ENCODE measurements around the gene A4GNT. TPM values are rescaled to one million over a fixed set of nuclear protein-coding genes. Genes with fewer than 3 reads are reported as not detected.

Gene A4GNT
- total and polyA plus RNA-seq, 2 of the 8 experiments (the other 6 are each of a cell fraction or from before 2014, with no cell fraction given) = not detected

DNA sequence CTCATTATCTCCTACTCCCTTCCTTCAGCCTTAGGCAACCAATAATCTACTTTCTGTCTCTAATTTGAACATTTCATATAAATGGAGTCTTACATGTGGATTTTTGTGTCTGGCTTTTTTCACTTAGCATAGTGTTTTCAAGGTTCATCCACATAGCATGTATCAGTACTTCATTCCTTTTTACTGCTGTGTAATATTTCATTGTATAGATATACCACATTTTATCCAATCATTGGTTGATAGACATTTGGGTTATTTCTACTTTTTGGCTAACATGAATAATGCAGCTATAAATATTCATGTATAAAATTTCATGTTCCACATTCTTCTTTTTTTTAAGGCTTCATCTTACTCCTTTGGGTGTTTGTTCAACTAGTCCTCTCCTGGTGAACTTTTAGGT is 22.3 kb upstream of the A4GNT start (continued):
- TF ChIP-seq, protein P1, sequence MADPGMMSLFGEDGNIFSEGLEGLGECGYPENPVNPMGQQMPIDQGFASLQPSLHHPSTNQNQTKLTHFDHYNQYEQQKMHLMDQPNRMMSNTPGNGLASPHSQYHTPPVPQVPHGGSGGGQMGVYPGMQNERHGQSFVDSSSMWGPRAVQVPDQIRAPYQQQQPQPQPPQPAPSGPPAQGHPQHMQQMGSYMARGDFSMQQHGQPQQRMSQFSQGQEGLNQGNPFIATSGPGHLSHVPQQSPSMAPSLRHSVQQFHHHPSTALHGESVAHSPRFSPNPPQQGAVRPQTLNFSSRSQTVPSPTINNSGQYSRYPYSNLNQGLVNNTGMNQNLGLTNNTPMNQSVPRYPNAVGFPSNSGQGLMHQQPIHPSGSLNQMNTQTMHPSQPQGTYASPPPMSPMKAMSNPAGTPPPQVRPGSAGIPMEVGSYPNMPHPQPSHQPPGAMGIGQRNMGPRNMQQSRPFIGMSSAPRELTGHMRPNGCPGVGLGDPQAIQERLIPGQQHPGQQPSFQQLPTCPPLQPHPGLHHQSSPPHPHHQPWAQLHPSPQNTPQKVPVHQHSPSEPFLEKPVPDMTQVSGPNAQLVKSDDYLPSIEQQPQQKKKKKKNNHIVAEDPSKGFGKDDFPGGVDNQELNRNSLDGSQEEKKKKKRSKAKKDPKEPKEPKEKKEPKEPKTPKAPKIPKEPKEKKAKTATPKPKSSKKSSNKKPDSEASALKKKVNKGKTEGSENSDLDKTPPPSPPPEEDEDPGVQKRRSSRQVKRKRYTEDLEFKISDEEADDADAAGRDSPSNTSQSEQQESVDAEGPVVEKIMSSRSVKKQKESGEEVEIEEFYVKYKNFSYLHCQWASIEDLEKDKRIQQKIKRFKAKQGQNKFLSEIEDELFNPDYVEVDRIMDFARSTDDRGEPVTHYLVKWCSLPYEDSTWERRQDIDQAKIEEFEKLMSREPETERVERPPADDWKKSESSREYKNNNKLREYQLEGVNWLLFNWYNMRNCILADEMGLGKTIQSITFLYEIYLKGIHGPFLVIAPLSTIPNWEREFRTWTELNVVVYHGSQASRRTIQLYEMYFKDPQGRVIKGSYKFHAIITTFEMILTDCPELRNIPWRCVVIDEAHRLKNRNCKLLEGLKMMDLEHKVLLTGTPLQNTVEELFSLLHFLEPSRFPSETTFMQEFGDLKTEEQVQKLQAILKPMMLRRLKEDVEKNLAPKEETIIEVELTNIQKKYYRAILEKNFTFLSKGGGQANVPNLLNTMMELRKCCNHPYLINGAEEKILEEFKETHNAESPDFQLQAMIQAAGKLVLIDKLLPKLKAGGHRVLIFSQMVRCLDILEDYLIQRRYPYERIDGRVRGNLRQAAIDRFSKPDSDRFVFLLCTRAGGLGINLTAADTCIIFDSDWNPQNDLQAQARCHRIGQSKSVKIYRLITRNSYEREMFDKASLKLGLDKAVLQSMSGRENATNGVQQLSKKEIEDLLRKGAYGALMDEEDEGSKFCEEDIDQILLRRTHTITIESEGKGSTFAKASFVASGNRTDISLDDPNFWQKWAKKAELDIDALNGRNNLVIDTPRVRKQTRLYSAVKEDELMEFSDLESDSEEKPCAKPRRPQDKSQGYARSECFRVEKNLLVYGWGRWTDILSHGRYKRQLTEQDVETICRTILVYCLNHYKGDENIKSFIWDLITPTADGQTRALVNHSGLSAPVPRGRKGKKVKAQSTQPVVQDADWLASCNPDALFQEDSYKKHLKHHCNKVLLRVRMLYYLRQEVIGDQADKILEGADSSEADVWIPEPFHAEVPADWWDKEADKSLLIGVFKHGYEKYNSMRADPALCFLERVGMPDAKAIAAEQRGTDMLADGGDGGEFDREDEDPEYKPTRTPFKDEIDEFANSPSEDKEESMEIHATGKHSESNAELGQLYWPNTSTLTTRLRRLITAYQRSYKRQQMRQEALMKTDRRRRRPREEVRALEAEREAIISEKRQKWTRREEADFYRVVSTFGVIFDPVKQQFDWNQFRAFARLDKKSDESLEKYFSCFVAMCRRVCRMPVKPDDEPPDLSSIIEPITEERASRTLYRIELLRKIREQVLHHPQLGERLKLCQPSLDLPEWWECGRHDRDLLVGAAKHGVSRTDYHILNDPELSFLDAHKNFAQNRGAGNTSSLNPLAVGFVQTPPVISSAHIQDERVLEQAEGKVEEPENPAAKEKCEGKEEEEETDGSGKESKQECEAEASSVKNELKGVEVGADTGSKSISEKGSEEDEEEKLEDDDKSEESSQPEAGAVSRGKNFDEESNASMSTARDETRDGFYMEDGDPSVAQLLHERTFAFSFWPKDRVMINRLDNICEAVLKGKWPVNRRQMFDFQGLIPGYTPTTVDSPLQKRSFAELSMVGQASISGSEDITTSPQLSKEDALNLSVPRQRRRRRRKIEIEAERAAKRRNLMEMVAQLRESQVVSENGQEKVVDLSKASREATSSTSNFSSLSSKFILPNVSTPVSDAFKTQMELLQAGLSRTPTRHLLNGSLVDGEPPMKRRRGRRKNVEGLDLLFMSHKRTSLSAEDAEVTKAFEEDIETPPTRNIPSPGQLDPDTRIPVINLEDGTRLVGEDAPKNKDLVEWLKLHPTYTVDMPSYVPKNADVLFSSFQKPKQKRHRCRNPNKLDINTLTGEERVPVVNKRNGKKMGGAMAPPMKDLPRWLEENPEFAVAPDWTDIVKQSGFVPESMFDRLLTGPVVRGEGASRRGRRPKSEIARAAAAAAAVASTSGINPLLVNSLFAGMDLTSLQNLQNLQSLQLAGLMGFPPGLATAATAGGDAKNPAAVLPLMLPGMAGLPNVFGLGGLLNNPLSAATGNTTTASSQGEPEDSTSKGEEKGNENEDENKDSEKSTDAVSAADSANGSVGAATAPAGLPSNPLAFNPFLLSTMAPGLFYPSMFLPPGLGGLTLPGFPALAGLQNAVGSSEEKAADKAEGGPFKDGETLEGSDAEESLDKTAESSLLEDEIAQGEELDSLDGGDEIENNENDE (IDR thresholded peaks at IDR 0.05; ENCODE audit: insufficient replicate concordance, low read length) = no peak

All from H1 (cell line).